ENCODE results near the gene RNF150.

- TF ChIP-seq CTCF (IDR thresholded peaks at IDR 0.05; ENCODE audit: control extremely low read depth in 1 of 3, insufficient read depth in 1 of 3, low read depth in 1 of 3, low read length in 3 of 3) (no peak), RFX5 (IDR thresholded peaks at IDR 0.05; ENCODE audit: borderline replicate concordance, low read depth, low read length) (no peak), CREB1 (IDR thresholded peaks at IDR 0.05) (no peak), GTF2F1 (IDR thresholded peaks at IDR 0.05; ENCODE audit: borderline replicate concordance, low read depth, low read length) (no peak), CHD2 (IDR thresholded peaks at IDR 0.05; ENCODE audit: low read length) (no peak), SIN3A (conservative IDR thresholded peaks at IDR 0.05 in 1 of 2, IDR thresholded peaks at IDR 0.05 in 1 of 2; ENCODE audit: low read depth in 1 of 2, low read length in 2 of 2) (no peak), JUN (IDR thresholded peaks at IDR 0.05; ENCODE audit: low read depth, low read length) (no peak), EZH2 (IDR thresholded peaks at IDR 0.05; ENCODE audit: low read depth, low read length, severe bottlenecking) (no peak), SRF (IDR thresholded peaks at IDR 0.05; ENCODE audit: low read depth, low read length) (no peak)
These were observed 271.2 kb downstream of the RNF150 start for GRCh38 chr4:140862177-140862442.

Data from H1 (cell line).